ENCODE results near the gene BPIFA1.

BPIFA1 gene

GRCh38 chr20:33242319-33243100 is 6.7 kb downstream of the BPIFA1 start:
- Histone ChIP-seq H3K9me3 (no peaks in the 10 kb centered on the region), H3K4me3 (ENCODE audit: low read depth, low read length) (no peak overlapping the region), H3K27me3 (no peaks in the 10 kb centered on the region), H3K36me3 (no peaks in the 10 kb centered on the region), H3K4me1 (no peaks in the 10 kb centered on the region)
- DNase-seq, result no peak
- TF ChIP-seq CTCF (IDR thresholded peaks at IDR 0.05; ENCODE audit: low read depth, low read length), result no peak

DNA sequence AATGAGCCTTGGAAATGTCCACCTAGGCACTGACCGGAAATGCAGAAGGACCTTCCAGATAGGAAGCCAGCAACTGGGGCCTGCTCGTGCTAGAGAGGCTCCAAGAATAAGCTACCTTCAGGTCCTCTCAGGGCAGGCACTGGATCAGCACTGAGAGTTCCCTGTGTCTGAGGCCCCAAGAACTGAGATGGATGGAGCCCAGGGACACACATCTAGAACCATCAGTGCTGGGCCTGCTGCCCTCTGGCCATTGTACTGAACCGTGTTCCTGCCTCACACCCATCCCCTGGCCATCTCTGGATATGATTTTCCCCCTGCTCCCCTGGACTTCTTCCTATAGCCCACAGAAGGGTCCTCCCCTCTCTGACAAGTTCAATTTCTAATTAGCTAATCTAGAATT is 10.3 kb downstream of the BPIFA1 start:
- Histone ChIP-seq H3K4me3 (ENCODE audit: low read depth, low read length) (no peak overlapping the region), H3K36me3 (no peaks in the 10 kb centered on the region), H3K9me3 (no peaks in the 10 kb centered on the region; the same call in 1 of the 2 replicates), H3K4me1 (no peaks in the 10 kb centered on the region), H3K27me3 (no peaks in the 10 kb centered on the region)
- DNase-seq, result no peak
- no peak for TF ChIP-seq CTCF (IDR thresholded peaks at IDR 0.05; ENCODE audit: low read depth, low read length)

DNA sequence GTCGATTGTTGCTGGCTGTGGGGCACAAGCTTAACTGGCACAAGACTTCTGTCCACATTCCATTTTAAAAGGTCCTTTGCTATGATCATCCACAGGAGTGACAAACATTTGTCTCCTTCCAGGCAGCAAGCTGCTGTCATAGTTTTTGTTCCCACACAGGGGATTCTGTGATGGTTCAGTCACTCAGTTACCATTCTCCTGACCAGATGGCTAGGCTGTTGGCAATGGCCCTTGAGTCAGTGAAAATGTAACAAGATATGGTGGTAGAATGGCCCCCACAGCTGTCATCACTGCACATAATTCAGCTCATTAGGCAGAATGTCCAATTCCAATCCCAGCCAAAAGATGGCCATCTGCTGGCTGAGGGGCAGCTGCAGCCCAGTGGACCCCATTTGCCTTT is 13.7 kb downstream of the BPIFA1 start:
- Histone ChIP-seq H3K27me3 (no peaks in the 10 kb centered on the region), H3K9me3 (no peaks in the 10 kb centered on the region; the same call in 1 of the 2 replicates), H3K36me3 (no peaks in the 10 kb centered on the region), H3K4me3 (ENCODE audit: low read depth, low read length) (no peak overlapping the region), H3K4me1 (no peaks in the 10 kb centered on the region)
- DNase-seq, result no peak
- TF ChIP-seq CTCF (IDR thresholded peaks at IDR 0.05; ENCODE audit: low read depth, low read length), result no peak

DNA sequence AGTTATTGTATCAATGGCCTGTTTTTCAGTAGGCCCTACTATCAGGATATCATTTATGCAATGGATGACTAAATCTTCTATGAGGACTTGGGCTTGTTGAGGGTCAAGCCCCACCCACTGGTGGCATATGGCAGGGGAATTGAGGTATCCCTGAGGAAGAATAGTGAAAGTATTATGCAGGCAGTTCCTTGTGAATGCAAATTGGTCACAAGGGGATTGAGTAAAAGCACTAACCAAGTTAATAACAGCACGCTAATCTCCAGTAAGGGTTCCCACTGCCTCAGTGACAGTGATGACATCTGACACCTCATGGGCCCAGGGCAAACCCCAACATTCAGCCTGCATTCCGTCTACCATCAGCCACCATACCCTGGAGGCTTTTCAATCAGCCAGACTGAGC is 14.9 kb downstream of the BPIFA1 start:
- Histone ChIP-seq H3K27me3 (no peaks in the 10 kb centered on the region), H3K9me3 (no peaks in the 10 kb centered on the region; the same call in 1 of the 2 replicates), H3K4me3 (ENCODE audit: low read depth, low read length) (no peak overlapping the region), H3K4me1 (no peaks in the 10 kb centered on the region), H3K36me3 (no peaks in the 10 kb centered on the region)
- no peak for DNase-seq
- TF ChIP-seq CTCF (IDR thresholded peaks at IDR 0.05; ENCODE audit: low read depth, low read length), result no peak

- Histone ChIP-seq H3K4me1 (no peaks in the 10 kb centered on the region), H3K4me3 (ENCODE audit: low read depth, low read length) (no peak overlapping the region), H3K36me3 (no peaks in the 10 kb centered on the region), H3K9me3 (no peaks in the 10 kb centered on the region; the same call in 1 of the 2 replicates), H3K27me3 (no peaks in the 10 kb centered on the region)
- DNase-seq, result no peak
- no peak for TF ChIP-seq CTCF (IDR thresholded peaks at IDR 0.05; ENCODE audit: low read depth, low read length)
Observed at GRCh38 chr20:33251496-33251895, 15.7 kb downstream of the BPIFA1 start.

- Histone ChIP-seq H3K36me3 (no peaks in the 10 kb centered on the region), H3K9me3 (no peaks in the 10 kb centered on the region; the same call in 1 of the 2 replicates), H3K4me1 (no peaks in the 10 kb centered on the region), H3K4me3 (ENCODE audit: low read depth, low read length) (no peak overlapping the region), H3K27me3 (no peaks in the 10 kb centered on the region)
- TF ChIP-seq CTCF (IDR thresholded peaks at IDR 0.05; ENCODE audit: low read depth, low read length), result no peak
- DNase-seq, result no peak
Observed at GRCh38 chr20:33252460-33252859, 16.7 kb downstream of the BPIFA1 start.

Data from BE2C (cell line).